ENCODE results near the gene CD2BP2. TPM values are rescaled to one million over a fixed set of nuclear protein-coding genes. Genes with fewer than 3 reads are reported as not detected.

Gene CD2BP2
- total RNA-seq, 1 donor from 2014 or later: 107 TPM

GRCh38 chr16:30394592-30395154, 39.6 kb upstream of the CD2BP2 start:
- DNase-seq (ENCODE audit: low read depth): no peak
- H3K36me3 ChIP-seq (ENCODE audit: control insufficient read depth, insufficient read depth, low read length): no peaks in the 10 kb centered on the region
- no peak for TF ChIP-seq CTCF (IDR thresholded peaks at IDR 0.05; ENCODE audit: insufficient read depth, low read length, poor library complexity, severe bottlenecking)
- peak overlapping the region; percentile 87 for H3K4me3 ChIP-seq (ENCODE audit: low read depth, low read length)
- no peaks in the 10 kb centered on the region for H3K27me3 ChIP-seq (ENCODE audit: control insufficient read depth, insufficient read depth, low read length)

DNA sequence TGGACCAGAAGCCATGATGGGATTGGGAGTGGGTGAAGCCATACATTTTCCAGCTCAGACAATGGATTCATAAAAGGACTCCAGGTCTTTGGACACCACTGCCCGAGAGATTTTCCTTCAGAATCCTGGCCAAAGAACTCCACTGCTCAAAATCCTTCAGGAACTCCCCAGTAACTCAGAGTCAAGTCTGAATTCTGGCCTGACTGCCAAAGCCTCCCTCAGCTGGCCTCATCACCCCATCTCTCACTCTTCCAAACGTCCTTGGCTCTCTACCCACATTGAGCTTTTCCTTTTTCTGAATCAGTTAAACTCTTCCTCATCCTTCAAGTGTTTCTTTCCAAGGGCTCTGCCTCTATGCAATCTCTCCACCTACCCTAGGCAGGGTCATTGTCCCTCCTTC, 28.4 kb upstream of the CD2BP2 start:
- Histone ChIP-seq H3K36me3 (ENCODE audit: control insufficient read depth, insufficient read depth, low read length) (peaks cover 1% of the 10 kb centered on the region), H3K27me3 (ENCODE audit: control insufficient read depth, insufficient read depth, low read length) (peaks cover 2% of the 10 kb centered on the region), H3K4me3 (ENCODE audit: low read depth, low read length) (no peak overlapping the region)
- no peak for TF ChIP-seq CTCF (IDR thresholded peaks at IDR 0.05; ENCODE audit: insufficient read depth, low read length, poor library complexity, severe bottlenecking)
- DNase-seq (ENCODE audit: low read depth): no peak

DNA sequence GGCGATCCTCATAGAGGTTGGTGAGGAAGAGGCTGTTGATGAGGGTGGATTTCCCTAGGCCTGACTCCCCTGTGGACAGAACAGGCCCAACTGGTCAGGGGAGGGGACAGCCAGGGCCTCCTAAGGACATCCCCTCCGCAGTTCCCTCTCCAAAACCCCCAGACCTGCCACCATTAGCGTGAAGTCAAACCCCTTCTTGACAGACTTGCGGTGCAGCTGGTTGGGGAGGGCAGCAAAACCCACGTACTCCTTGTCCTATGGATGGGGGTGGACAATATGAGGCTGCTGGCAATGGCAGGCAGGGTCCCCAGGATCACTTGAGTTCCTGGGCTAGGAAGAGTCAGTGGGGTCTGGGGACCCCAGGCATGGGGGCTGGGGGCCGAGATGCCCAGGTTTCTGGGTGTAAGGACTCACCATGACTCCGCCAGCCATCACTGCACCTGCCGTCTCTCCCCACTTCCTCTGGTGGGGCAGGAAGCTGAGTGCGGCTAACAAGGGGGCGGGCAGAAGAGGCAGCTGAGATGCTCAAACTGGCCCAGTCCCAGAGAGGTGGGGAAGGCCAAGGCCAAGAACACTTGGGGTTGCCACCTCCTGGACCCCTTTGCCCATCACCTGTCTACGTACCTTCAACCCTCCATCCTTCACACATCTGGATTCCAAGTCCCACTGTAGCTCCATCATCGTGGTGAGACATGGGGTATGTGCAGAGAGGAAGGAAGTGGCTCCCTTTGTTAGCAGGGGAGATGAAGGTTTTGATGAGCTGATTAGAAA, 27.2 kb upstream of the CD2BP2 start, which contains the start of gene SEPTIN1:
Gene SEPTIN1 (minus strand): TSS at position 451 of the 771 bp plus-strand sequence. CDS start 19 bp downstream, at position 432.
- Histone ChIP-seq H3K36me3 (ENCODE audit: control insufficient read depth, insufficient read depth, low read length) (peaks cover 1% of the 10 kb centered on the region), H3K27me3 (ENCODE audit: control insufficient read depth, insufficient read depth, low read length) (peaks cover 2% of the 10 kb centered on the region), H3K4me3 (ENCODE audit: low read depth, low read length) (no peak within 1 kb of the TSS)
- no peak for DNase-seq (ENCODE audit: low read depth)
- TF ChIP-seq CTCF (IDR thresholded peaks at IDR 0.05; ENCODE audit: insufficient read depth, low read length, poor library complexity, severe bottlenecking): no peak

DNA sequence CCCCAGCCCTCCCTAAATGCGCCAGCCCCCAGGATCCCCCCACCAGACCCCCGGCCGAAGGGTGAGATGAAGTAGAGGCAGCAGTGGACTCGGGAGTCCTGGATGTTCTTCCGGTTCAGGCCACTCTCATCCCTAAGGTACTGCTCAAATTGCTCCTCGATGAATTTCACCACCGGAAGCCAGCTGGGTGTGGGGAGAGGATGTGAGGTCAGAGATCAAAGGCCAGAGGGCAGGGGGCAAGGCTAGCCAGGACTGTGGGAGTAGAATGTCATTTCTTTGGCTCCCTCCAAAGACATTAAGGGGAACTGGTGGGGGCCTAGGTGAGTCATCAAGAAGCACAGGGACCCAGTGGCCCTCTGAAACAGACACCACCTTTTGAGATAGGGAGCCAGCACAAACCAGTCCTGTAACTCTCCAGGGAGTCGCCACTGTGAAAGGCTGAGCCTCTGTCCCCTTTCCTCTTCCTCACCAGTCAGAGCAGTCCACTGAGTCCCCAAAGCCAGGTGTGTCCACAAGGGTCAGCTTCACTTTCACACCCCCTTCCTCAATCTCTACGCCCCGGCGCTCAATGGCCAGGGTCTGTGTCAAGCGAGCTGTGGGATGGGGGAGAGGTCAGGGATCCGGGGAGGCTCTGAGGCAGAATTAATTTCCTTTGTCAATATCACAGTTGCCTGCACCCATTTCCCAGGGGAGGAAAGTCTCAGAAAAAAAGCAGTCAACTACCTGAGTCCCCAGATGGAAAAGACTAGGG, 26.4 kb upstream of the CD2BP2 start:
- Histone ChIP-seq H3K36me3 (ENCODE audit: control insufficient read depth, insufficient read depth, low read length) (peaks cover 1% of the 10 kb centered on the region), H3K27me3 (ENCODE audit: control insufficient read depth, insufficient read depth, low read length) (peaks cover 2% of the 10 kb centered on the region), H3K4me3 (ENCODE audit: low read depth, low read length) (no peak overlapping the region)
- no peak for DNase-seq (ENCODE audit: low read depth)
- TF ChIP-seq CTCF (IDR thresholded peaks at IDR 0.05; ENCODE audit: insufficient read depth, low read length, poor library complexity, severe bottlenecking): no peak

DNA sequence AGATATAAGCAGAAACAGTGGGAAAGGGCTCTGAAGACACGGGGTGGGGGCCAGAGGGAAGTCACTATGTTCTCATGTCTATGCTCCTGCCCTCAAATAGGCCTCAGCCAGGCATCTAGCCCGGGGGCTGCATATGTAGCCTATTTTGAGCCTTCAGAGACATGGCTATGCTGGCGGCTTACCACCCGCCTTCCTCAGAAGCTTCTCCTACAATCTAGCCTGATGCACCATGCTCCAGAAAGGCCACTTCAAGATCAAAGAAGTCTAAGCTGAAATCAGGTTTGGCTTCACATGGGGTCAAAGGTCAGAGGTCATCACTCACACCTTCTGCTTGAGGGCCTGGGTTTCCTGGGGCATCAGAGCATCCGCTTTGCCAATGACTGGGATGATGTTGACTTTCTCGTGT, 25.7 kb upstream of the CD2BP2 start:
- H3K27me3 ChIP-seq (ENCODE audit: control insufficient read depth, insufficient read depth, low read length): peaks cover 2% of the 10 kb centered on the region
- no peak for TF ChIP-seq CTCF (IDR thresholded peaks at IDR 0.05; ENCODE audit: insufficient read depth, low read length, poor library complexity, severe bottlenecking)
- H3K4me3 ChIP-seq (ENCODE audit: low read depth, low read length): no peak overlapping the region
- DNase-seq (ENCODE audit: low read depth): no peak
- H3K36me3 ChIP-seq (ENCODE audit: control insufficient read depth, insufficient read depth, low read length): peaks cover 1% of the 10 kb centered on the region
